AG09319 (cell line): ENCODE measurements around the gene DENND1C.

Experiments
- DNase-seq: peaks from one replicate; pipeline ENCODE4 v3.0.0-alpha.2; 2010; ENCODE audit warnings: low read depth; ENCODE audit errors: extremely low read depth
- TF ChIP-seq, protein P1 (sequence below): IDR thresholded peaks from 2 replicates; pipeline ENCODE4 v1.5.1; 2011; ENCODE audit warnings: low read depth, mild to moderate bottlenecking, inconsistent platforms, low read length, moderate library complexity

DENND1C gene

DNA sequence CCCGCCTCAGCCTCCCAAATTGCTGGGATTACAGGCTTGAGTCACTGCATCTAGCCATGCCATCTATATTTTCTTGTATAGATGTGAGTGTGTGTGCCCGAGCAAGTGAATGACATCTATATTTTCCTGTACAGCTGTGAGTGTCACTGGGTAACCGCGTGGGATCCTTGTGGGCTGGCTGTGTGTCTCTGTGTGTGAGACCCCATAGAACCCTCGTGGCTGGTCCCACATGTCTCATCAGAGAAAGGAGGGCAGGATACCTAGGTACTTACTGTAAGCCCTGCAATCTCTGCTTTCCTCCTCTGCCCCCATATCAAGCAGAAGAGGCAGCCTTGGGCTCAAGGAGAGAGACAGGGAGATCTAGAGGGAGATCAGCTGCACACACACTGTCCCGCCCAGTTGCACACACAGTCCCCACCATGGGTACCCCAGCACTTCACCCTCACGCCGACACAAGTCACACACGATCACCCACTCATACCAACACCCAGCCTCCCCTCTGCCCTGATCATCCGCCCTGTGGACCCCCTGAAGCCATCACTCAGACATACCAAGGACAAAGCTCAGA lies 655 bp downstream of the DENND1C start:
- TF ChIP-seq, protein P1, sequence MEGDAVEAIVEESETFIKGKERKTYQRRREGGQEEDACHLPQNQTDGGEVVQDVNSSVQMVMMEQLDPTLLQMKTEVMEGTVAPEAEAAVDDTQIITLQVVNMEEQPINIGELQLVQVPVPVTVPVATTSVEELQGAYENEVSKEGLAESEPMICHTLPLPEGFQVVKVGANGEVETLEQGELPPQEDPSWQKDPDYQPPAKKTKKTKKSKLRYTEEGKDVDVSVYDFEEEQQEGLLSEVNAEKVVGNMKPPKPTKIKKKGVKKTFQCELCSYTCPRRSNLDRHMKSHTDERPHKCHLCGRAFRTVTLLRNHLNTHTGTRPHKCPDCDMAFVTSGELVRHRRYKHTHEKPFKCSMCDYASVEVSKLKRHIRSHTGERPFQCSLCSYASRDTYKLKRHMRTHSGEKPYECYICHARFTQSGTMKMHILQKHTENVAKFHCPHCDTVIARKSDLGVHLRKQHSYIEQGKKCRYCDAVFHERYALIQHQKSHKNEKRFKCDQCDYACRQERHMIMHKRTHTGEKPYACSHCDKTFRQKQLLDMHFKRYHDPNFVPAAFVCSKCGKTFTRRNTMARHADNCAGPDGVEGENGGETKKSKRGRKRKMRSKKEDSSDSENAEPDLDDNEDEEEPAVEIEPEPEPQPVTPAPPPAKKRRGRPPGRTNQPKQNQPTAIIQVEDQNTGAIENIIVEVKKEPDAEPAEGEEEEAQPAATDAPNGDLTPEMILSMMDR: no peak
- no peak for DNase-seq

DNA sequence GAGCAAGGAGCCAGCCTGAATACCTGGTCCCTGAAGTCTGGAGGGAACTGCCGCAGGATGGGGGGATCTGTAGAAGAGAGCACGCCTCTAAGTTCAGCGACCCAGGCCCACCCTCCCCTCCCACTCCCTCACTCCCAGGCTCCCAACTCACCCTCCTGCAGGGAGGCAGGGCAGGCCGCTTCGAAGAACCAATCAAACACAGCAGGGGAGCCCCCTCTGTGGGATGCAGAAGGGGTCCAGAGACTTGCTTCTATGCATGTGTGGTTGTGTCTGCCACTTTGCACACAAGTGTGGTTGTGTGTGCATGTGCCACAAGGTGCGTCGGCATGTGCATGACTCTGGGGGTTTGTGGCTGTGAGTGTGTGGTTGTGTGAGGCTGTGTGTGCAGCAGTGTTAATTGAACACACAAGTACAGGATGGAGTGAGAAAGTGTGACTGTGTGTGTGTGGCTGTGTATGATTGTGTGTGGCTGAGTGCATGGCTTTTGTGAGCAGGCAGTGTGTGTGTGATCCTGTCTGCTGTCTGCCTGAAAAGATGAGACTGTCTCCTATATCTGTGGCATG lies 1.7 kb downstream of the DENND1C start:
- no peak for DNase-seq
- TF ChIP-seq, protein P1: no peak

DNA sequence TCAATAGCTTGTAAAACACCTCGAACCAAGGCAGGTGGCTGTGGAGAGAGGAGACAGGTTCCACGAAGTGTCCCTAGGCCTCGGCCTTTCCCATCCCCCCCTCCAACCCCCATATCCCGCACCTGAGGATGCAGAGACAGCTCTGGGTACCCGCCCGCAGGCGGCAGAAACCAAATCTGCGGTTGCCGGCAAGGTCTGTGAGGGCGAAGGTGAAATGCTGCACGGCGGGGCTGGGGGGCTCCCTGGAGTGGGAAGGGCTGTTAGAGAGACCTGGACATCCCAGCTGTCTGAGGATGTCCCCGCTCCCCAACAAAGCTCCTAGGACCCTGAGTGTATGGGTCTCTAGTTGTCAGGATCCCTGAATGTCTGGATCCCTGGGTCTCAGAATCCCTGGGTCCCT lies 2.8 kb downstream of the DENND1C start:
- DNase-seq: no peak
- TF ChIP-seq, protein P1: no peak

DNA sequence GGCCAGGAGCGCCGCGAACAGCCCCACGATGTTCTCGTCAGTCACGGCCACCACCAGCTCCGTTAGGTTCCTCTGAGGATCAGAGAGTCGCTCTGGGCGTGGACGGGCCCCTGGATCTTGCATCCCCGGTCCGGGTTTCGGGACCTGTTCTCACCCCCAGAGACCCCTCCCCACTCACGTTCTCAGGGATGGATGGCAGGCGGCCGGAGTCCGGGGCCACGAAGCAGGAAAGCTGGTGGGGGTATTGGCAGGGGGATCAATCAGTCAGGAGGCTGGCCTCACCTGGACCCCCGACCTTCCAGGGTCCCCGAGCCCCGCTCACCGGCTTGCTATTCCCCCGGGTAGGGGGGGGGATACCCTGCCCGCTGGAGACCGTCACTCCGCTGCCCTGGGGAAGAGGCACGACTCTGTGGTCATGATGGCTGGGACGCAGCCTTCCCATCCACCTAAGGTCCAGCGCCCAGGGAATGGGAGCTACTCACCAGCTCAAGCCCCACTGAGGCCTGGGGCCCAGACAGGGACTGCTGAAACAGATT lies 4.6 kb downstream of the DENND1C start:
- no peak for DNase-seq
- TF ChIP-seq, protein P1: no peak

DNA sequence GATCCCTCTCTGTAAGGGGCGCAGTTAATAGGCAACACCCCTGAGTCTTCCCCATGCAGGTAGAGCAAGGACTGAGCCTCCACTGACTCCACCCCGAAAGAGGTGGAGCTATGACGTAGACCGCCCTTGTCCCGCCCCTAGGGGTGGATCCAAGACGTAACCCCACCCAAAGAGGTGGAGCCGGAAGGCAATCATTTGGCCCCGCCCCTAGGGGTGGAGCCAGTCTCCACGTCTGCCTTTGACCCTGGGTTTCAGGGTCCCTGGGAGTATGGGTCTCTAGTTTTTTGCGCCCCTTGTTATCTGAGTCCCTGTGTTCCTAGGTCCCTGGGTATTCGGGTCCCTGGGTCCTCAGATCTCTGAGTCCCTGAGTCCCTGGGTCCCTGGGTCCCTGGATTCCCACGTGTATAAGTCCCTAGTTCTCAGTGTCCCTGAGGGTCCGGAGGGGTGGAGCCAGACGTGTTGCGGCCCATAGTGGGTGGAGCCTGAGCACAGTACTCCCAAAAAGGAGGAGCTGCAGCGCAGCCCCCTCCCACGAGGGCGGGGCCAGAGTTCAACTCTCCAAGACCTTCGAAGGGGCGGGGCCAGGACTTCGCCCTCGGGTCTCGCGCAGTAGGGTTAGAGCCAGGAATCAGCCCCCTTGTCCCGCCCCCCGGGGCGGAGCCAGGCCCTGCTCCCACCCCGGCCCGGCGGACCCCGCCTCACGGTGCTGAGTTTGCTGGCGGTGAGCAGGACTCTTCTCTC lies 5.3 kb downstream of the DENND1C start:
- no peak for DNase-seq
- TF ChIP-seq, protein P1: no peak

DNA sequence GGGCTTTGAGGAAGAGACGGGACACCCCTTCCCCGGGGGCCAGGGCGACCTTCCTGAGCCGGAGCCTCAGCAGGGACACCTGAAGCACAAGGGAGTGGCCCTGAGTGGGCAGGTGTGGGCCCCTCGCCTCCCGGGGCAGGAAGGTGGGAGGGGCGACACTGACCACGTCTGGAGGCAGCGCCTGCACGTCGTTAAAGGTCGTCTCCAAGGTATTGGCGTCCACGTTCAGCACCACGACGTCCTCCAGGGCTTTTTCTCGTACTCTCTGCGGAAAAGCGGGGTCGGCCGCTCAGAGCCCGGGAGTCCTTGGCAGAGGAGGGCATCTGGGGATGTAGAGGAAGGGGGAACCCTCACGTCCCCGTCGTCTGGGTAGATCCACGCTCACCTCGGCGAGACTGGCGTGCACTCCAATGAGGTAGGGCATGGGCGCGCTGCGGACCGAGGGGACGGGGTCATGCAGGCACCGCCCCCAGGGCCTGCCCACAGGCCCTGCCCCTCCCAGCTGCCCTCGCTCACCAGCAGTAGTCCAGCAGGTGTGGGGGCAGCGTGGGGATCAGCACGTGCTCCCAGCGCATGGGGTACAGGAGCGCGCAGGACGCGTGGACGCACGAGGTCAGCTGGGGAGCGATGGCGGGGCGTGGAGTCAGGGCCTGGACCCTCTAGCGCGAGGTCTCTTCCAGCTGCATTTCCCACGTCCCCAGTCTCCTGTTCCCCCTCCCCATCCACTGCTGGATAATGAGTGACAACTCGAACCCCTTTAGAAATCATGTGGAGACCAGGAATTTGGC lies 6.1 kb downstream of the DENND1C start:
- TF ChIP-seq, protein P1: no peak
- no peak for DNase-seq
